22Rv1 (cell line): Measurements from ENCODE around the gene CD151.

Experiments used
- H3K27ac ChIP-seq: fragments of 450-650 bp; 2 replicates; pipeline ENCODE4 v1.5.1; 2017
- CTCF ChIP-seq: fragments of 450-650 bp; IDR thresholded peaks from 2 replicates; pipeline ENCODE4 v1.5.1; 2017; ENCODE audit warnings: mild to moderate bottlenecking
- ZFX ChIP-seq: fragments of 450-650 bp; IDR thresholded peaks from 2 replicates; pipeline ENCODE4 v1.6.1; 2017; ENCODE audit warnings: antibody characterized with exemption, borderline replicate concordance

Gene CD151

GRCh38 chr11:823441-824291 lies 9.1 kb upstream of the CD151 start:
- TF ChIP-seq ZFX, result no peak
- peak overlapping the region; percentile 96 for H3K27ac ChIP-seq

GRCh38 chr11:824292-824880 lies 8.4 kb upstream of the CD151 start:
- no peak for TF ChIP-seq ZFX
- TF ChIP-seq CTCF, result no peak; the same call in 1 of the 2 replicates
- H3K27ac ChIP-seq, result peak overlapping the region; percentile 96

DNA sequence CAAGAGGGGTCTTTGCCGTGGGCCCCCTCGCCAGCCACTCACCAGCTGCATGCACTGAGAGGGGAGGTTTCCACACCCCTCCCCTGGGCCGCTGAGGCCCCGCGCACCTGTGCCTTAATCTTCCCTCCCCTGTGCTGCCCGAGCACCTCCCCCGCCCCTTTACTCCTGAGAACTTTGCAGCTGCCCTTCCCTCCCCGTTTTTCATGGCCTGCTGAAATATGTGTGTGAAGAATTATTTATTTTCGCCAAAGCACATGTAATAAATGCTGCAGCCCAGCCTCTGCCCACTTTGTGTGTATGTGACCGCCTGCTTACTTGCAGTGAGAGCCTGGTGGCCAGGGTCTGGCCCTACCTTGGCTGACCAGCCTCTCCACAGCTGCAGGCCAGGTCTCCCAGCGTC lies 7.8 kb upstream of the CD151 start:
- TF ChIP-seq ZFX (no peak), CTCF (no peak)
- peak overlapping the region; percentile 96 for H3K27ac ChIP-seq

GRCh38 chr11:825366-826226 lies 7.2 kb upstream of the CD151 start:
- TF ChIP-seq CTCF (no peak), ZFX (no peak)

GRCh38 chr11:826227-826621 lies 6.5 kb upstream of the CD151 start:
- H3K27ac ChIP-seq, result peak overlapping the region; percentile 96
- TF ChIP-seq ZFX, result no peak
- TF ChIP-seq CTCF, result no peak

More at GRCh38 chr11:825366-826226, 7.2 kb upstream of the CD151 start:
- peak overlapping the region; percentile 96 for H3K27ac ChIP-seq

- no peak for TF ChIP-seq CTCF
- TF ChIP-seq ZFX, result no peak
- H3K27ac ChIP-seq, result peak overlapping the region; percentile 96
Observed at GRCh38 chr11:826836-827145, 6.0 kb upstream of the CD151 start.

DNA sequence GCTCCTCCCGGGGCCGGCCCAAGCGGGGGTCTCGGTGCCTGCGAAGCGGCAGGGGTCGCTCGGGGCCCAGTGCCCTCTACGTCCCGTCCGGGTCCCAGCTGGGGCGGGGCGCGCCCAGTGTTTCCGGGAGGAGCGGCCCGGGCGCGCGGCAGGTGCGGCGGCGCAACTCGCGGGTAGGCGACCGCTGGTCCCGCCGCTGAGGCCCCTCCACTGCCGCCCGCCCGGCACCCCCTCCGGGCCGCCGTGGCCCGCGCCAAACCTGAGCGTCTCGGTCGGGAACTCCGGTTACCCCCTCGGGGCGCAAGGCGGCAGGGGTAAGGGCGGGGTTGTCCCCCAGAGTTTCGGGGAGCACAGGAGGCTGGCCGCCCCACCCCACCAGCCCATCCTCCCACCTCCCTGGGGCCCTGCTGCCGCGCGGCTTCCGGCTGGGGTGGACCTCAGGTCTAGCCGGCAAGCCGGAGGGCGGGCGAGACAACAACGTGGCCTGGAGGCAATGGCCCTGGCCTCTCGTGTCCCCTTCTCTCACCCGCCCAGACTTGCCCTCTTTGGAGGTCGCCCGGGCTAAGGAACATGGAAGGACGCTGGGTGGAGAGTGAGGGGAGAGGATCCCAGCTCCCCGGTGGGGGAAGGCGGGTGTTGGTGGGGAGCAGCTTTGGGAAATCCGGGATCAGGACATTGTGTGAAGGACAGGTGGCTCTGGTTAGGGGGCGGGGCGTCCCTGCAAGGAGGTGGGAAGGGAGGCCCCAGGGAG lies 5.4 kb upstream of the CD151 start:
- peak overlapping the region; percentile 96 for H3K27ac ChIP-seq
- TF ChIP-seq CTCF (no peak), ZFX (no peak)
